Aorta (tissue), 5 donors: ENCODE data around the gene JAKMIP3. TPM values are rescaled to one million over a fixed set of nuclear protein-coding genes. Genes with fewer than 3 reads are reported as not detected.

Source experiments
- ATAC-seq: fragments of 200-7000 bp; cut with Tn5 transposase; one replicate; pipeline ENCODE4 v1.9.1; 2022; ENCODE audit warnings: moderate library complexity; ENCODE audit not compliant: low FRiP score
- DNase-seq, 2 donors: peaks; one replicate each; pipeline ENCODE4 v3.0.0-alpha.2; 2020
- H3K27ac ChIP-seq, 2 donors: one replicate each; pipeline ENCODE4 v1.5.1; 2013; ENCODE audit warnings: low read length in 2 of 2, mild to moderate bottlenecking in 2 of 2, moderate library complexity in 2 of 2, control low read depth in 1 of 2, inconsistent platforms in 1 of 2, low read depth in 1 of 2
- H3K27me3 ChIP-seq, 2 donors: one replicate each; pipeline ENCODE4 v1.6.1; 2013; ENCODE audit warnings: control low read depth in 1 of 2, low read length in 1 of 2, mild to moderate bottlenecking in 1 of 2, moderate library complexity in 1 of 2; ENCODE audit not compliant: insufficient read depth in 2 of 2, control insufficient read depth in 1 of 2
- H3K36me3 ChIP-seq, 2 donors: one replicate each; pipeline ENCODE4 v1.6.1; 2013; ENCODE audit warnings: control low read depth in 1 of 2, low read length in 1 of 2, mild to moderate bottlenecking in 1 of 2; ENCODE audit not compliant: insufficient read depth in 2 of 2, control insufficient read depth in 1 of 2
- H3K4me1 ChIP-seq, 2 donors: one replicate each; pipeline ENCODE4 v1.6.1; 2013; ENCODE audit warnings: low read length in 2 of 2, control low read depth in 1 of 2, mild to moderate bottlenecking in 1 of 2, moderate library complexity in 1 of 2; ENCODE audit not compliant: insufficient read depth in 2 of 2, control insufficient read depth in 1 of 2
- H3K4me3 ChIP-seq, 2 donors: one replicate each; pipeline ENCODE4 v1.5.1; 2013; ENCODE audit warnings: low read length in 2 of 2, control low read depth in 1 of 2, mild to moderate bottlenecking in 1 of 2
- H3K9me3 ChIP-seq: one replicate; pipeline ENCODE4 v1.6.1; 2013; ENCODE audit warnings: mild to moderate bottlenecking, low read length; ENCODE audit not compliant: control insufficient read depth
- WGBS, 2 donors: extraction: QIAGEN DNeasy Blood & Tissue Kit; methylation state at CpG; one replicate each; pipeline ENCODE4 v1.1.7; 2013; 5-methylcytosine and 5-hydroxymethylcytosine counted together
- intact Hi-C, 2 donors: fragments of 100-400 bp; cut with DNase I; formaldehyde crosslinking; loops; one replicate each; pipeline versions ENCODE4 v1.14.2 to v1.15.0; 2022
- long read RNA-seq, 2 donors: library from polyadenylated mRNA; unstranded; transcript quantifications; one replicate each; pipeline ENCODE4 v2.0.0, GENCODE V29; 2020 to 2021
- polyA plus RNA-seq, 2 donors: library from polyadenylated mRNA; stranded (reverse); fragments of 200-250 nt; gene quantifications; one replicate each; pipeline ENCODE4 v1.2.3, GENCODE V29; 2013
- total RNA-seq, 2 donors: library from RNA; stranded (reverse); fragmentation: NEBNext Ultra II Directional; extraction: Animal tissue kit (Norgen Biotek cat#: 25700); gene quantifications; one replicate each; pipeline ENCODE4 v1.2.1, GENCODE V29; 2021
- donor health status: healthy with polysubstance abuse.
- donor health status: Bipolar disorder and iron deficiency.
- donor health status: DM: no; HTN: no; CAD: no.
- donor health status: DM: no; HTN: no; CAD: no.
- donor health status: DM: yes; HTN: yes; CAD: no.

Gene JAKMIP3
- total RNA-seq = under 1 TPM; 0.23 to 0.99 TPM
- polyA plus RNA-seq = under 1 TPM in 1 of 2 donors, not detected in 1; 0.36 TPM
- long read RNA-seq, donor 1, partial matches to known transcripts = 1 of 1 reads
- long read RNA-seq, donor 1, other reads (novel, unspliced or antisense) = 0 of 1 reads
- long read RNA-seq, donor 2 = 0 reads

DNA sequence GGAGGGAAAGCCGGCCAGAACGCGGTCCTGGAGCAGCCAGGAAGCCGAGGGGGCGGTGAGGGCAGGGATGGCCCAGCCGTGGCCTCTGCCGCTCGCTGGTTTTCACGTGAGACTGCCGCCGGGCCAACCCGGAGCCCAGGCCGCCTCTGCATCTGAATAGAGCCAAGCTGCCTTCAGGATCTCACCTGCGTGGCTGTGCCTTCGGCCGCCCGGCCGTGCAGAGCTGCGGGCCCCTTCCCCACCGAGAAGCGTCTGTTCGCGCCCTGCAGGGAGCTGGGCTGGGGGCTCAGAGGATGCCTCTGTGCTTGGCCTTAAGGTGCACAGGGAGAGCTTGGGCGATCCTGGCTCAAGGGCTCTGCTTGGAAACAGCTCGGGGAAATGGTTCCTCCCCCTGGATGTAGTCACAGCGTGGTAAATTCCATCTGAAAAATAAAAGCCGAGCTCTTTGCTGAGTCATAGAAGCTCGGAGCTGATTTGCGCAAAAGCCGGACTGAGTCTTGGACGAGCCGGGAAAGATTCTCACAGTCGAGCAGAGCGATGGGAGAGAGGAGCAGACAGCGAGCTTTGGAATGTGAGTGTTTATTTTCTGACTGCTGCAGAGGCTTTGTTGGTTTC is at the start of gene JAKMIP3:
TSS of gene JAKMIP3 (plus strand) at position 456 of the 615 bp plus-strand sequence. CDS start 38,863 bp downstream, outside the sequence.
- Histone ChIP-seq H3K4me3 (peak within 1 kb of the TSS; percentile 16 to 48), H3K27me3 (no peaks in the 10 kb centered on the region), H3K9me3 (no peaks in the 10 kb centered on the region), H3K27ac (no peak within 1 kb of the TSS), H3K4me1 (no peaks in the 10 kb centered on the region), H3K36me3 (no peaks in the 10 kb centered on the region)
- ATAC-seq (peak; percentile 78), DNase-seq (peak; percentile 59 to 72)
- WGBS, 2 donors = 2% methylated on average over 35 of the region's 35 CpGs
- intact Hi-C loops = no loop called here

DNA sequence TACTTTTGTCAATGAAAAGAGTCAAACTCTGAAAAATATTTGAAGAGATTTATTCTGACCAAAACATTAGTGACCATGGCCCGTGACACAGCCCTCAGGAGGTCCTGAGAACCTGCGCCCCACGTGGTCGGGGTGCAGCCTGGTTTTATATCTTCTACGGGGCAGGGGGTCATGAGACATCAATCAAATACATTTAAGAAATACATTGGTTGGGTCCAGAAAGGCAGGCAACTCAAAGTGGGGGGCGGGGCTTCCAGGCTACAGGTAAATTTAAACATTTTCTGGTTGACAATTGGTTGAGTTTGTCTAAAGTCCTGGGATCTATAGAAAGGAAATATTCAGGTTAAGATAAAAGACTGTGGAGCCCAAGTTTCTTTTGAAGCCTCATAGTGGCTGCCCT is 49.2 kb upstream of the JAKMIP3 start:
- ATAC-seq (no peak), DNase-seq (no peak)
- Histone ChIP-seq H3K4me3 (no peak overlapping the region), H3K27me3 (no peaks in the 10 kb centered on the region), H3K27ac (no peak overlapping the region), H3K4me1 (no peaks in the 10 kb centered on the region), H3K36me3 (no peaks in the 10 kb centered on the region), H3K9me3 (no peaks in the 10 kb centered on the region)
- intact Hi-C loops = no loop called here
- 71 to 77% methylated on average over 6 of the region's 6 CpGs for WGBS, 2 donors

DNA sequence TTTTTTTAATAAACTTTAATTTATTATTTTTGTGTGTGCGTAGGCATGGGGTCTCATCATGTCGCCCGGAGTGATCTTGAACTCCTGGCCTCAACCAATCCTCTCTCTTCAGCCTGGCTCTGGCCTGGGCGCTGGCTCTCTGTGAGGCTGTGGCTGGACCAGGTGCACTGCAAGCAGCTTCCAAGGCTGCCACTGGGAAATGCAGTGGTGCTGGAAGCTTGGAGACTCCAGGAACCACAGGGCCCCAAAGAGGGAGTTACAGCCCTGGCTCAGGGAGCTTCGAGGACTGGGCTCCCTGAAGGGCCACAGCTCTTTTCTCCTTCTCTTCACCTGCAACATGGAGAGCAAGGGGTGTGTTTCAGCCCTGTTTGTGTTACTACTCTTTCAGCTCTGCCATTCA is 47.3 kb upstream of the JAKMIP3 start:
- intact Hi-C loops = no loop called here
- ATAC-seq (no peak), DNase-seq (no peak)
- H3K36me3 ChIP-seq = no peaks in the 10 kb centered on the region
- H3K4me3 ChIP-seq = no peak overlapping the region
- WGBS, 2 donors = 74 to 91% methylated on average over 5 of the region's 5 CpGs
- H3K27ac ChIP-seq = no peak overlapping the region
- no peaks in the 10 kb centered on the region for H3K4me1 ChIP-seq
- H3K9me3 ChIP-seq = no peaks in the 10 kb centered on the region
- no peaks in the 10 kb centered on the region for H3K27me3 ChIP-seq

DNA sequence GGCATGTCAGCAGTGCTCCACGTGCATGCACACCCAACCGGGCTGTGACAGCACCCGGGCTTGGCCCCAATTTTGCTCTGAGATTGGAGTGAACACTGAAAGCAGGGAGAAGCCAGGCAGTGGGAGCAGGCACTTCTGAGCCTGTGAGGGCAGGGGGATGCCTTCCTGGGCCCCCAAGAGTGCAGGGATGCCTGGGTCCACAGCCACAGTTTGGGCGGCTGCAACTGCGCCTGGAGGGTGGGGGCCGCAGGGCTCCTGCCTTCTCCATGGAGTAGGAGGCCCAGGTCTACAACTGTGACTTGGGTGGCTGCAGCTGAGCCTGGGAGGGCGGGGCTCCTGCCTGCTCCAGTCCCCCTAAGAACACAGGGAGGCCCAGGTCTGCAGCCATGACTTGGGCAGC is 46.4 kb upstream of the JAKMIP3 start:
- peak; percentile 27 for ATAC-seq
- Histone ChIP-seq H3K36me3 (no peaks in the 10 kb centered on the region), H3K4me1 (no peaks in the 10 kb centered on the region), H3K9me3 (no peaks in the 10 kb centered on the region), H3K27me3 (no peaks in the 10 kb centered on the region), H3K27ac (no peak overlapping the region), H3K4me3 (no peak overlapping the region)
- intact Hi-C loops = no loop called here
- no peak for DNase-seq
- 94 to 96% methylated on average over 7 of the region's 7 CpGs for WGBS, 2 donors

DNA sequence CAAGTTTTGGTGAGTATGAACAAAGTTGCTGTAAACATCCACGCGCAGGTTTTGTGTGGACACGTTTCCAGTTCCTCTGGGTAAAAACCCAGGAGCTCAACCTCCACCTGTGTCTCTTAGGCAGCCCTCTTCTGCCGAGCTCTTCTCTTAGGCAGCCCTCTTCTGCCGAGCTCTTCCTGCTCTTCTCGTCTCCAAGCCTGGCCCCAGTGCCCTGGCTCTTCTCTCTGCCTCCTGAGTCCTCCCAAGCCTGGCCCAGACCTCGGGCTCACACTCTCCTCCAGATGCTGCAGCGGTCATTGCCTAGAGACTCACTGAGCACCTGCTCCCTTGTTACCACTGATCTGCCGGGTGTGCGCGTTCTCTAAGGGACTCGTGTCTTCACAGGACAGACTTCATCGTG is 45.3 kb upstream of the JAKMIP3 start:
- H3K4me3 ChIP-seq = no peak overlapping the region
- DNase-seq (no peak), ATAC-seq (no peak)
- H3K4me1 ChIP-seq = no peaks in the 10 kb centered on the region
- no peak overlapping the region for H3K27ac ChIP-seq
- intact Hi-C loops = no loop called here
- H3K27me3 ChIP-seq = no peaks in the 10 kb centered on the region
- 83 to 85% methylated on average over 13 of the region's 13 CpGs for WGBS, 2 donors
- H3K9me3 ChIP-seq = no peaks in the 10 kb centered on the region
- H3K36me3 ChIP-seq = no peaks in the 10 kb centered on the region

DNA sequence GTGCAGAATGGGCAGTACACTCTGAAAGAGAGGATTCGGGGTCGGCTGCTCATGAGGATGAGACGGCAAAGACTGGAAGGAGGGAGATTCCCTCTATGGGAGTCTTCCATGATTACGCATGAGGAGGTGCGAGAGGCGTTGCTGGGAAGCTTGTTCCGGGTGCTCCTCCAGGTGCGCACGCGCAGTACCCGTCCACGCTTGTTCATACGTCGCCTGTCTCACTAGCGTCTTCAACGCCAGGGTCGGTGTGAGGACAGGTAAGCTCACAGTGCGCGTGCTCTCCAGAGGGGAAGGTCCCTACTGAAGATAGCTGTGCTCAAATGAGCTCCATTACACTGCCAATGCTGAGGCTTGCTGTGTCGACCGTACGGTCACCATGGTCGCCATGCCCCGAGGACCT is 44.7 kb upstream of the JAKMIP3 start:
- WGBS, 2 donors = 93% methylated on average over 24 of the region's 24 CpGs
- H3K4me3 ChIP-seq = no peak overlapping the region
- no peaks in the 10 kb centered on the region for H3K9me3 ChIP-seq
- ATAC-seq (no peak), DNase-seq (no peak)
- no peaks in the 10 kb centered on the region for H3K4me1 ChIP-seq
- no peaks in the 10 kb centered on the region for H3K27me3 ChIP-seq
- no peaks in the 10 kb centered on the region for H3K36me3 ChIP-seq
- H3K27ac ChIP-seq = no peak overlapping the region
- intact Hi-C loops = no loop called here

DNA sequence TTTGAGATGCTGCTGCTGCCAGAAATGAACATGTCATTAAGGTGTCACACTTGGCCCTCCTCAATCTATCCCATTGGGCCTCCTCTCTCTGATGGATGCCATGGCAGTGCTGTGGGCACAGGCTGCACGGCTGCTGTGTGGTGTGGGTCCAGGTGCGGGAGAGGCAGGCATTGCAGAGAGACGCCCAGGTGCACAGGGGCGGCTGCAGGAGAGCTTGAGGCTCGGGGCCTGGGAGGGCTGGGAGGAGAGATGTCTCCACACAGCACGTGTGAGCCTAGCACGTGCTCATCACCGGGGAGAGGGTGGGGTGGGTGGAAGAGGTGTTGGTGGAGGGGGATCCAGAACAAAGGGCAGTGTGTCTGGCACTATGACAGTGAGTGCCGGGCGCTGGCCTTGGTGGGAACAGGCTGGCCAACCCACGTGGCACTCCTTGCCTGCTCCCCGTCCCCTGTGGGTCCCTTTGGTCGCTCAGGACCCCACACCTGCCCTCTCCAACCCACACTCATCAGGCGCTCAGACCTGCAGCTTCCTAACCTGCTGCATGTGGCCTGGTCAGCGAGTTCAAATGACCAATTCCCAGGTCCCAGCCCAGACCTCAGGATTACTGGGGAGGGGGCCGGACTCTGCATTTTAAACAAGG is 44.1 kb upstream of the JAKMIP3 start:
- H3K4me3 ChIP-seq = no peak overlapping the region
- no peaks in the 10 kb centered on the region for H3K9me3 ChIP-seq
- no peak for ATAC-seq
- H3K36me3 ChIP-seq = no peaks in the 10 kb centered on the region
- DNase-seq = no peak
- no peaks in the 10 kb centered on the region for H3K4me1 ChIP-seq
- no peak overlapping the region for H3K27ac ChIP-seq
- H3K27me3 ChIP-seq = no peaks in the 10 kb centered on the region
- intact Hi-C loops = loop anchor here in 1 of 2 donors (2.0 kb wide), 1 partner anchor 139 kb away; no protein-coding TSS in a partner anchor
- 78 to 80% methylated on average over 16 of the region's 16 CpGs for WGBS, 2 donors

DNA sequence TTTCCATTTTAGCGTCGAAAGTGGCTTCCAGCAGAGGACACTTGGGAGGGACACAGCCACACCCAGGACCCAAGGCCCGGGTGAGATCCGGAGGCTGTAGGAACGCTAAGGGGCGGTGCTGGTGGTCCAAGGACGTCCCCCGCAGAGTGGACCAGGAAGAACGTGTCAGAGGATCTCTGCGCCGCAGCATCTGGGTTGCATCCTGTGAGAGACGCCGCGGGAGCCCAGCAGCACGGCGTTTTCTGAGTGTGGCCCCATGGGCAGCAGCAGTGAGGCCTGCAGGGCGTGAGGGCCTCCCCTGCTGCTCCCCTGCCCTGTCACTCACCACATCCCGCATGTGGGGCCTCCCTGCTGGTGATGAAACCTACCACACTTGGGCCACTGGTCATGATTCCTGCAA is 43.5 kb upstream of the JAKMIP3 start:
- WGBS, 2 donors = 80 to 87% methylated on average over 18 of the region's 18 CpGs
- H3K36me3 ChIP-seq = no peaks in the 10 kb centered on the region
- DNase-seq (no peak), ATAC-seq (no peak)
- H3K27ac ChIP-seq = no peak overlapping the region
- no peak overlapping the region for H3K4me3 ChIP-seq
- H3K9me3 ChIP-seq = no peaks in the 10 kb centered on the region
- H3K27me3 ChIP-seq = no peaks in the 10 kb centered on the region
- no peaks in the 10 kb centered on the region for H3K4me1 ChIP-seq
- intact Hi-C loops = loop anchor here in 1 of 2 donors (2.0 kb wide), 1 partner anchor 139 kb away; no protein-coding TSS in a partner anchor
